ENCODE data around the gene KRTAP5-9.
"Not testable (repeated sequence)": the region's sequence is repeated elsewhere in the genome, so short reads cannot be mapped to it uniquely, and the experiment has no call there.

Gene KRTAP5-9

DNA sequence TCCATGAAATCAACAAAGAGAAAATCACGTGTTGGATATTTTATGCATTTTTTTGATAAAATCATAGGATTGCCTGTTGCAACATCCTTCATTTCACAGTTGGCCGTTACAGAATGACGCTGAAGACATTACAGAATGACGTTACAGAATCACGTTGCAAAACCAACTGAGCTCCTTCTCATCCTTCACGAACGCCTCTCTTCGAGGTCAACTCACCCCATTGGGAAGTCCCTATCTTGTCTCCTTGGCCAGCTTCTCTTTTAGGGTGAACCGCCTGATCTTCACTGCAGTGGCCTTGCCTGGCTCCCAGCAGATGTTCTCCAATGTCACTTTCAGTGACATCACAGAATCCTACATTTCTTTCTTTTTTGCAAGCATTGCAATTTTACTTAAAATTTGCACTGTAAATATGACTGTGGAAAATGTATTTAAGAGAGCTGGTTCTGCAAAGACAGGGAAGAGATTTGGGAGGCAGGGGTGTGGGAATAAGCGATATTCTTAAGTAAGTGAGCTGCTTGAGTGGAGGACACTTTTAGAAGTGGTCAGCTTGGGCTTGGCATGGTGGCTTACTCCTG lies 16.1 kb upstream of the KRTAP5-9 start:
- FAIRE-seq, result no peak
- TF ChIP-seq POLR2A (IDR thresholded peaks at IDR 0.05; ENCODE audit: low read depth, low read length) (no peak), TAF1 (IDR thresholded peaks at IDR 0.05; ENCODE audit: low read depth, low read length) (no peak), POLR2AphosphoS5 (IDR thresholded peaks at IDR 0.05; ENCODE audit: low read depth, low read length) (no peak), POU2F2 (IDR thresholded peaks at IDR 0.05; ENCODE audit: low read depth, low read length) (no peak), PAX5 (IDR thresholded peaks at IDR 0.05; ENCODE audit: insufficient read depth, low read length, severe bottlenecking) (no peak), SPI1 (IDR thresholded peaks at IDR 0.05; ENCODE audit: low read depth, low read length) (no peak)

DNA sequence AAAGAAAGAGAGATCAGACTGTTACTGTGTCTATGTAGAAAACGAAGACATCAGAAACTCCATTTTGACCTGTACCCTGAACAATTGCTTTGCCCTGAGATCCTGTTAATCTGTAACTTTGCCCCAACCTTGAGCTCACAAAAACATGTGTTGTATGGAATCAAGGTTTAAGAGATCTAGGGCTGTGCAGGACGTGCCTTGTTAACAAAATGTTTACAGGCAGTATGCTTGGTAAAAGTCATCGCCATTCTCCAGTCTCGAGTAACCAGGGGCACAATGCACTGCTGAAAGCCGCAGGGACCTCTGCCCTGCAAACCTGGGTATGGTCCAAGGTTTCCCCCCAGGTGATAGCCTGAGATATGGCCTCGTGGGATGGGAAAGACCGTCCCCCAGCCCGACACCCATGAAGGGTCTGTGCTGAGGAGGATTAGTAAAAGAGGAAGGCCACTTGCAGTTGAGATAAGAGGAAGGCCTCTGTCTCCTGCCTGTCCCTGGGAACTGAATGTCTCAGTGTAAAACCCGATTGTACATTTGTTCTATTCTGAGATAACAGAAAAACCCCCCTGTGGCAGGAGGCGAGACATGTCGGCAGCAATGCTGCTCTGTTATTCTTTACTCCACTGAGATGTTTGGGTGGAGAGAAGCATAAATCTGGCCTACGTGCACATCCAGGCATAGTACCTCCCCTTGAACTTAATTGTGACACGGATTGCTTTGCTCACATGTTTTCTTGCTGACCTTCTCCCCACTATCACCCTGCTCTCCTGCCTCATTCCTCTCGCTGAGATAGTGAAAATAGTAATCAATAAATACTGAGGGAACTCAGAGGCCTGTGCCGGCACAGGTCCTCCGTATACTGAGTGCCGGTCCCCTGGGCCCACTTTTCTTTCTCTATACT lies 13.3 kb upstream of the KRTAP5-9 start:
- not testable (repeated sequence) for DNase-seq (ENCODE audit: insufficient read length, low spot score); FAIRE-seq
- peak; percentile 40; the same call in 1 of the 2 replicates for TF ChIP-seq SPI1 (IDR thresholded peaks at IDR 0.05; ENCODE audit: low read depth, low read length)

More for the DNA sequence above, 16.1 kb upstream of the KRTAP5-9 start:
- DNase-seq (ENCODE audit: insufficient read length, low spot score), result no peak

DNA sequence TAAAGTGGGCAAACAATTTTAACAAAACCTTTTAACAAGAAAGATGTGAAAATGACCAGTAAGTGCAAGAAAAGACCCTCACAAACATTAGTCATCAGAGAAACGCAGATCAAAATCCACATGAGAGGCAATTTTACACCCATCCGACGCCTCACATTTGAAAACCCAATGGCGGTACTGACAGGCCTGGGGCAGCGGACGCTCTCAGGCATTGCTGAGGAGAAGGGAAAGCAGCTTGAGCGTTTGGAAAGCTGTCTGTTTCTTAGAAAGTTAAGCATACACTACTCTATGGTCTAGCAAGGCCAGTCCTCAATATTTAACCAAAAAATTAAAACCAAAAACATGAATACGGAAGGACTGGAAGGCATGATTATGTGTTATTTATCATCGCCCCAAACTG lies 12.4 kb upstream of the KRTAP5-9 start:
- DNase-seq (ENCODE audit: insufficient read length, low spot score) (no peak), FAIRE-seq (no peak)
- TF ChIP-seq SPI1 (IDR thresholded peaks at IDR 0.05; ENCODE audit: low read depth, low read length), result no peak
- no peak for TF ChIP-seq PAX5 (IDR thresholded peaks at IDR 0.05; ENCODE audit: insufficient read depth, low read length, severe bottlenecking)
- TF ChIP-seq POU2F2 (IDR thresholded peaks at IDR 0.05; ENCODE audit: low read depth, low read length), result no peak
- TF ChIP-seq TAF1 (IDR thresholded peaks at IDR 0.05; ENCODE audit: low read depth, low read length), result no peak
- TF ChIP-seq POLR2AphosphoS5 (IDR thresholded peaks at IDR 0.05; ENCODE audit: low read depth, low read length), result no peak
- no peak for TF ChIP-seq POLR2A (IDR thresholded peaks at IDR 0.05; ENCODE audit: low read depth, low read length)

DNA sequence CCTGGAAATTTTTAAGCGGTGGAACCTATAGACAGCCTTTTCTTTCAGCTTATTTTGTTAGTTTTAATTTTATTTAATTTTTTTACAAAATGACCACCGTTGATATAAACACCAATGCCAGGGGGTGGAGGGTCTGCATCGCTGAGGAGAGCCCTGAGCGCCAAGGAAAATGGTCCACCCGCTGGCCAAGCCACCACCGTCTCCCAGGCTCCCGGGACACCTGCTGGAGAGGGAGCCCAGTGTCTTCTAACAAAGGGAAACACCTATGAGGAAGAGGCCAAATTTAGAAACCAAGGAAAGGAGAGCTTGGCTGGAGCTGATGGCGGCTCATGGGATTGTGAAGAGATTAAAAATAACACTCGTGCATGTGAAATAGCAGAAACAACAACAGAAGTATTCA lies 10.7 kb upstream of the KRTAP5-9 start:
- FAIRE-seq (no peak), DNase-seq (ENCODE audit: insufficient read length, low spot score) (no peak)
- TF ChIP-seq POLR2A (IDR thresholded peaks at IDR 0.05; ENCODE audit: low read depth, low read length), result no peak
- TF ChIP-seq PAX5 (IDR thresholded peaks at IDR 0.05; ENCODE audit: insufficient read depth, low read length, severe bottlenecking), result no peak
- no peak for TF ChIP-seq SPI1 (IDR thresholded peaks at IDR 0.05; ENCODE audit: low read depth, low read length)
- TF ChIP-seq TAF1 (IDR thresholded peaks at IDR 0.05; ENCODE audit: low read depth, low read length), result no peak
- TF ChIP-seq POU2F2 (IDR thresholded peaks at IDR 0.05; ENCODE audit: low read depth, low read length), result no peak
- TF ChIP-seq POLR2AphosphoS5 (IDR thresholded peaks at IDR 0.05; ENCODE audit: low read depth, low read length), result no peak

DNA sequence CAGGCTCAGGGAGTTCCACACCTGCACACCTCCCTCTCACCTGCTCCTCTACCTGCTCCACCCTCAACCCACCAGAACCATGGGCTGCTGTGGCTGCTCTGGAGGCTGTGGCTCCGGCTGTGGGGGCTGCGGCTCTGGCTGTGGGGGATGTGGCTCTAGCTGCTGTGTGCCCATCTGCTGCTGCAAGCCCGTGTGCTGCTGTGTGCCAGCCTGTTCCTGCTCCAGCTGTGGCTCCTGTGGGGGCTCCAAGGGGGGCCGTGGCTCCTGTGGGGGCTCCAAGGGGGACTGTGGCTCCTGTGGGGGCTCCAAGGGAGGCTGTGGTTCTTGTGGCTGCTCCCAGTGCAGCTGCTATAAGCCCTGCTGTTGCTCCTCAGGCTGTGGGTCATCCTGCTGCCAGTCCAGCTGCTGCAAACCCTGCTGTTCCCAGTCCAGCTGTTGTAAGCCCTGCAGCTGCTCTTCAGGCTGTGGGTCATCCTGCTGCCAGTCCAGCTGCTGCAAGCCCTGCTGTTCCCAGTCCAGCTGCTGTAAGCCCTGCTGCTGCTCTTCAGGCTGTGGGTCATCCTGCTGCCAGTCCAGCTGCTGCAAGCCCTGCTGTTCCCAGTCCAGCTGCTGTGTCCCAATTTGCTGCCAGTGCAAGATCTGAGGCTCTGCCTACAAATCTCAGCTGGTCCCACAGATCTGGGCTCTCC lies 10.1 kb upstream of the KRTAP5-9 start, which contains the start of gene KRTAP5-8:
KRTAP5-8 (plus strand) TSS at position 49 of the 689 bp plus-strand sequence; CDS start at position 80, 31 bp downstream.
- DNase-seq (ENCODE audit: insufficient read length, low spot score); FAIRE-seq: not testable (repeated sequence)

DNA sequence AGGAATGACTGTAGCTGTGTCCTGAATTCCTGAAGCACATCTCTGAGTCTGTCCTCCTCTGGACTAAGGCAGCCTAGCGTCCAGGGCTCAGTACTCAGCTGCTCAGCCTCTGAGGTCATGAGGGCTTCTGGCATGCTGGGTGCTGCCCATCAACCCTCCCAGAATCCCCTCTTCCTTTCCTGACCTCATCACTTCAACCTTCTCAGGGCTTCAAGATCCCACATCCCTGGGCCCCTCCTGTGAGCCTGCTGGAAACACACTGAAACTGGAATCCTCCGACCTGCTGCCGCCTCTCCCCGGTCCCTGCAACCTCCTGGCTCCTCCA lies 9.6 kb upstream of the KRTAP5-9 start:
- no peak for DNase-seq (ENCODE audit: insufficient read length, low spot score)
- TF ChIP-seq POLR2A (IDR thresholded peaks at IDR 0.05; ENCODE audit: low read depth, low read length) (no peak), PAX5 (IDR thresholded peaks at IDR 0.05; ENCODE audit: insufficient read depth, low read length, severe bottlenecking) (no peak), SPI1 (IDR thresholded peaks at IDR 0.05; ENCODE audit: low read depth, low read length) (no peak), POLR2AphosphoS5 (IDR thresholded peaks at IDR 0.05; ENCODE audit: low read depth, low read length) (no peak), TAF1 (IDR thresholded peaks at IDR 0.05; ENCODE audit: low read depth, low read length) (no peak), POU2F2 (IDR thresholded peaks at IDR 0.05; ENCODE audit: low read depth, low read length) (no peak)
- FAIRE-seq, result no peak

DNA sequence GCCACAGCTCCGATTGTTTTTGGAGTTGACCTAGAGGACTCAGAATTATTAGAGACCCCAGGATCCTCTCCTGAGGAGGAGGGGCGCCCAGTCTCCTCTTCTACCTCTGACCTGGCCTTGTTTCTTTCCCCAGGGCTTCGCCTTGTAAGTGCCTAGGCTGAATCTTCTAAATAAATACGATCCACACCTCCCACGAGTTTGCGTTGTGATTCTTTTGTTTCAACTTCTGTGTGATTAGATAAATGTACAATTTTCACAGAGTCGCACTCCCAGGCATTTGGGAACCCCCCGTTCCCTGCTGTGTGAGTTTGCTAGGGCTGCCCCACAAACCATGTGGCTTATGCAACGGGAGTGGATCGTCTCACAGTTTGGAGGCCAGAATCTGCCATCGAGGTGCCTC lies 9.2 kb upstream of the KRTAP5-9 start:
- DNase-seq (ENCODE audit: insufficient read length, low spot score) (no peak), FAIRE-seq (no peak)
- no peak for TF ChIP-seq PAX5 (IDR thresholded peaks at IDR 0.05; ENCODE audit: insufficient read depth, low read length, severe bottlenecking)
- TF ChIP-seq POLR2A (IDR thresholded peaks at IDR 0.05; ENCODE audit: low read depth, low read length), result no peak
- TF ChIP-seq TAF1 (IDR thresholded peaks at IDR 0.05; ENCODE audit: low read depth, low read length), result no peak
- TF ChIP-seq POLR2AphosphoS5 (IDR thresholded peaks at IDR 0.05; ENCODE audit: low read depth, low read length), result no peak
- TF ChIP-seq SPI1 (IDR thresholded peaks at IDR 0.05; ENCODE audit: low read depth, low read length), result no peak
- TF ChIP-seq POU2F2 (IDR thresholded peaks at IDR 0.05; ENCODE audit: low read depth, low read length), result no peak

DNA sequence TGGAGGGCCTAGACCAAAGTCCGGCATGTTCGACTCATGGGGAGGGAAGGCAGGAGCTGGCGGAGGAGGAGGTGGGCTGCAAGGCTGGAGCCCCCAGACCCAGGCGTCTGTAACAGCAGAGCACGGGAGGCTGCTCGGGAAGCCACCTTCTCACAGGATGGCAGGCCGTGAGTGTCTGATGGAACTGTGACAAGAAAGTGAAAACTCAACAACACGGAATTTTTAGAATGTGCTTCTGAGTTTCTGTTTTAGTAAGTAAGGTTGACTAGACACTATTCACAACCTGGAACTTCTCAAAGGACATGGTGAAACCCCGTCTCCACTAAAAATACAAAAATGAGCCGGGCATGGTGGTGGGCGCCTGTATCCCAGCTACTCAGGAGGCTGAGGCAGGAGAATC lies 8.2 kb upstream of the KRTAP5-9 start:
- FAIRE-seq; DNase-seq (ENCODE audit: insufficient read length, low spot score): not testable (repeated sequence)

DNA sequence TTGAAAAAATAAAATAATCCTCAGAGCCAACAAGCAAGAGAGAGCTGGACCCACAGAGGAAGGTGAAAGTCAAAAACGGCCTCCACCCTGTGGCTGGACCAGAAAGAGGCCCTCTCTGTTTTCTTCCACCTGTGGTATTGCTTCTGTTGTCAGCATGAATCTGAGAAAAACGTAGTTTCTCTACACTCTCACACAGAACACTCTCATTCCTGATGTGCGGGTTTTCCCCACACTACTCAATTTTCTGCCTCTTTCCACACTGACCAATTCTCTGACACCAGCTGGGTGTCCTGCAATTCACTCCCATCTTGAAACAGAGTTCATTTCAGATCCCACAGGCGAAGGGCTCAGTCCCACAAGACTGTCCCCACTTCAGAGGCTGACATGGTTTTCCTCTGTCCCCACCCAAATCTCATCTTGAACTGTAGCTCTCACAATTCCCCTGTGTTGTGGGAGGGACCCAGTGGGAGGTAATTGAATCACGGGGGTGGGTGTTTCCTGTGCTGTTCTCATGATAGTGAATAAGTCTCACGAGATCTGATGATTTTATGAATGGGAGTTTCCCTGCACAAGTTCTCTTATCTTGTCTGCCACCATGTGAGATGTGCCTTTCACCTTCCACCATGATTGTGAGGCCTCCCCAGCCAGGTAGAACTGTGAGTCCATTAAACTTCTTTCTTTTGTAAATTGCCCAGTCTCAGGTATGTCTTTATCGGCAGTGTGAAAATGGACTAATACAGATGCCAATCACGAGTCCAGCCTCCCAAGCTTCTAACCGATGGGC lies 7.5 kb upstream of the KRTAP5-9 start:
- not testable (repeated sequence) for FAIRE-seq; DNase-seq (ENCODE audit: insufficient read length, low spot score)

DNA sequence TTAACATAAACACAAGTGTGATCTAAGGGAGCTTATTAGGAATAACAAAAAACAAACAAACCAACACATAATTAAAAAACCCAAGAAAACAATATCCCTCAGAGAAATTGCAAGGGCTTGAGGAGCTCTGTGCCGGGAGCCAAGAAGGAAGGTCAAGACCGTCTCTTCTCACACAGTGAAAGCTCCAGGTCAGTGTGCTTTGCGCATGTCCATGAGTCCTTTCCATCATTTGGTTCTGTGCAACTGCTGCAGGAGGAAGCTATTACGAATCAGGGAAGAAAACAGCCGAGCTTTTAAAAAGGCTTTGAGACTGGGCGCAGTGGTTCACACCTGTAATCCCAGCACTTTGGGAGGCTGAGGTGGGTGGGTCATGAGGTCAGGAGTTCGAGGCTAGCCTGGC lies 5.8 kb upstream of the KRTAP5-9 start:
- DNase-seq (ENCODE audit: insufficient read length, low spot score) (no peak), FAIRE-seq (no peak)
- TF ChIP-seq POLR2AphosphoS5 (IDR thresholded peaks at IDR 0.05; ENCODE audit: low read depth, low read length), result no peak
